Neural cell (in vitro differentiated cells): Measurements from ENCODE around the gene ASB10. TPM values are rescaled to one million over a fixed set of nuclear protein-coding genes. Genes with fewer than 3 reads are reported as not detected.

Source experiments
- H2AFZ ChIP-seq: fragments of 200-600, 300-800 bp; sonication (generic), shearing (Covaris generic); 2 replicates; pipeline ENCODE4 v1.6.0; 2014; ENCODE audit warnings: low read depth, mild to moderate bottlenecking, antibody characterized with exemption, low read length, moderate library complexity
- H3F3A ChIP-seq: fragments of 200-600 bp; shearing (Covaris generic); 2 replicates; pipeline ENCODE4 v1.6.1; 2016; ENCODE audit warnings: mild to moderate bottlenecking, moderate library complexity, mixed read lengths, antibody characterized with exemption, low read length; ENCODE audit not compliant: insufficient read depth, poor library complexity, severe bottlenecking
- H3K27ac ChIP-seq: fragments of 200-600, 300-800 bp; sonication (generic), shearing (Covaris generic); 2 replicates; pipeline ENCODE4 v1.5.1; 2014; ENCODE audit warnings: mild to moderate bottlenecking, low read length, moderate library complexity
- H3K27me3 ChIP-seq: fragments of 300-800, 200-600 bp; sonication (generic), shearing (Covaris generic); 2 replicates; pipeline ENCODE4 v1.6.0; 2014; ENCODE audit warnings: mild to moderate bottlenecking, low read depth, low read length, moderate library complexity; ENCODE audit not compliant: insufficient read depth
- H3K36me3 ChIP-seq: fragments of 300-800, 200-600 bp; sonication (generic), shearing (Covaris generic); 2 replicates; pipeline ENCODE4 v1.5.1; 2014; ENCODE audit warnings: mild to moderate bottlenecking, antibody characterized with exemption, low read length, moderate library complexity; ENCODE audit not compliant: insufficient read depth
- H3K4me2 ChIP-seq: fragments of 300-800, 200-600 bp; sonication (generic), shearing (Covaris generic); 2 replicates; pipeline ENCODE4 v1.6.0; 2014; ENCODE audit warnings: mild to moderate bottlenecking, low read length
- H3K4me3 ChIP-seq: fragments of 300-800, 200-600 bp; sonication (generic), shearing (Covaris generic); 2 replicates; pipeline ENCODE4 v1.5.1; 2014; ENCODE audit warnings: mild to moderate bottlenecking, low read length, moderate library complexity
- H3K79me2 ChIP-seq: fragments of 200-600 bp; shearing (Covaris generic); replicated peaks from 2 replicates; pipeline ENCODE4 v1.6.0; 2014; ENCODE audit warnings: mild to moderate bottlenecking, low read length, moderate library complexity; ENCODE audit not compliant: insufficient read depth
- H3K9ac ChIP-seq: fragments of 300-800, 200-600 bp; sonication (generic), shearing (Covaris generic); 2 replicates; pipeline ENCODE4 v1.6.1; 2016; ENCODE audit warnings: mild to moderate bottlenecking, low read length, mixed read lengths
- H3K9me2 ChIP-seq: fragments of 200-600 bp; shearing (Covaris generic); 2 replicates; pipeline ENCODE4 v1.6.1; 2016; ENCODE audit warnings: mild to moderate bottlenecking, low read length, mixed read lengths; ENCODE audit not compliant: insufficient read depth
- H3K9me3 ChIP-seq: fragments of 200-600, 300-800 bp; sonication (generic), shearing (Covaris generic); 2 replicates; pipeline ENCODE4 v1.6.1; 2016; ENCODE audit warnings: mild to moderate bottlenecking, mixed run types, low read length, moderate library complexity, mixed read lengths
- H4K20me1 ChIP-seq: fragments of 200-600 bp; shearing (Covaris generic); 2 replicates; pipeline ENCODE4 v1.6.1; 2016; ENCODE audit warnings: mild to moderate bottlenecking, mixed run types; ENCODE audit not compliant: insufficient read depth
- CTCF ChIP-seq: fragments of 450-650 bp; IDR thresholded peaks from 2 replicates; pipeline ENCODE4 v1.5.1; 2014; ENCODE audit warnings: antibody characterized with exemption, mild to moderate bottlenecking, moderate library complexity; ENCODE audit not compliant: poor library complexity, severe bottlenecking
- EP300 ChIP-seq: fragments of 450-650 bp; conservative IDR thresholded peaks from 2 replicates; pipeline ENCODE4 v1.6.1; 2014; ENCODE audit warnings: antibody characterized with exemption, mild to moderate bottlenecking, moderate library complexity; ENCODE audit not compliant: poor library complexity, severe bottlenecking
- MXI1 ChIP-seq: fragments of 450-650 bp; conservative IDR thresholded peaks from 2 replicates; pipeline ENCODE4 v1.6.1; 2014; ENCODE audit warnings: antibody characterized with exemption, mild to moderate bottlenecking; ENCODE audit not compliant: poor library complexity, severe bottlenecking
- POLR2AphosphoS5 ChIP-seq: IDR thresholded peaks from 2 replicates; pipeline ENCODE4 v1.6.1; 2012
- RAD21 ChIP-seq: fragments of 450-650 bp; conservative IDR thresholded peaks from 2 replicates; pipeline ENCODE4 v1.6.1; 2014; ENCODE audit warnings: antibody characterized with exemption, mild to moderate bottlenecking, moderate library complexity
- REST ChIP-seq: IDR thresholded peaks from 2 replicates; pipeline ENCODE4 v1.6.1; 2012; ENCODE audit warnings: borderline replicate concordance
- SMC3 ChIP-seq: fragments of 450-650 bp; conservative IDR thresholded peaks from 2 replicates; pipeline ENCODE4 v1.6.1; 2014; ENCODE audit warnings: antibody characterized with exemption, mild to moderate bottlenecking, moderate library complexity; ENCODE audit not compliant: poor library complexity
- TAF1 ChIP-seq: IDR thresholded peaks from 2 replicates; pipeline ENCODE4 v1.6.1; 2012; ENCODE audit warnings: low read depth
- polyA plus RNA-seq: library from polyadenylated mRNA; depleted of rRNA; stranded (reverse); fragments of >200 nt; gene quantifications from 2 replicates; pipeline ENCODE4 v1.2.3, GENCODE V29; 2014

Gene ASB10
- polyA plus RNA-seq, 1 donor from 2014 or later, result not detected

DNA sequence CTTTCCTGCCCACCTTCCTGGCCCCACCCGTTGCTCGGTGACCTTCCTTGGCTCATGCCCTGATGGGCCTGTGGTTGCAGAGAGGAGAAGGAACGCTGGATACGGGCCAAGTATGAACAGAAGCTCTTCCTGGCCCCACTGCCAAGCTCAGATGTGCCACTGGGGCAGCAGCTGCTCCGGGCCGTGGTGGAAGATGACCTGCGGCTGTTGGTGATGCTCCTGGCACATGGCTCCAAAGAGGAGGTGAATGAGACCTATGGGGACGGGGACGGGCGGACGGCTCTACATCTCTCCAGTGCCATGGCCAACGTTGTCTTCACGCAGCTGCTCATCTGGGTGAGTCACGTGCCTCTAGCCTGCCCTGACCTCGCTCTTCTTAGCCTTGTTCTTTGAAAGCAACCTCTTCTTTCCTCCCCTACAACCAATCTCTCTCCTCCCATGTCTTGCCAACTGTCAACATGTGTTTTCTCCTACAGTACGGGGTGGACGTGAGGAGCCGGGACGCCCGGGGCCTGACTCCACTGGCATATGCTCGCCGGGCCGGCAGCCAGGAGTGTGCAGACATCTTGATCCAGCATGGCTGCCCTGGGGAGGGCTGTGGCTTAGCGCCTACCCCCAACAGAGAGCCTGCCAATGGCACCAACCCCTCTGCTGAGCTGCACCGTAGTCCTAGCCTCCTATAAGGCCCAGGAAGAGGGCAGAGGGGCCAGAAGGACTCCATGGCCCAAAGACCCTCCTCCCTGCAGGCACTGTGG, 43.6 kb downstream of the ASB10 start:
- no peak overlapping the region for H3K9ac ChIP-seq
- no peaks in the 10 kb centered on the region for H3K27me3 ChIP-seq
- TF ChIP-seq MXI1, result no peak
- no peak for TF ChIP-seq POLR2AphosphoS5
- no peak for TF ChIP-seq REST
- no peak for TF ChIP-seq CTCF
- H3K4me3 ChIP-seq, result no peak overlapping the region
- H2AFZ ChIP-seq, result no peak overlapping the region
- no peaks in the 10 kb centered on the region for H3F3A ChIP-seq
- no peaks in the 10 kb centered on the region for H3K79me2 ChIP-seq
- no peaks in the 10 kb centered on the region for H3K9me3 ChIP-seq
- H3K36me3 ChIP-seq, result peaks cover 4% of the 10 kb centered on the region
- no peaks in the 10 kb centered on the region for H4K20me1 ChIP-seq
- H3K9me2 ChIP-seq, result no peaks in the 10 kb centered on the region
- no peak overlapping the region for H3K27ac ChIP-seq
- no peak overlapping the region for H3K4me2 ChIP-seq

DNA sequence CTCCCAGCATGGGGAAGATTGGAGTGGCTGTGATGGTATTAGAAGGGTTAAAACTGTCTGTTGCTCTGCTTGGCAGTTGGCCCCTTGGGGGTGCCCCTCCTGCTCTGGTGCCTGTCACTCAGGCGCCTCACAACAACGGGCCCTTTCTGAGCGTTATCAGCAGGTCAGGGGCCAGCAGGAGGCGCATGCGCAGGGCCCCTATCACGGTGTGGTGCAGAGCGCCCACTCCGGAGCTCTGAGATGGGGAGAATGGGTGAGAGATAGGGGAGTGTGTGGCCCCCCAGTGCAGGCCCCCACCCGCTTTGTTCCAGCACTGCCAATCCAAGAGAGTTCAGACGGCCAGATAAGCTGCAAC, 44.4 kb downstream of the ASB10 start:
- no peak overlapping the region for H3K9ac ChIP-seq
- H3K27me3 ChIP-seq, result no peaks in the 10 kb centered on the region
- TF ChIP-seq RAD21 (no peak), POLR2AphosphoS5 (peak; percentile 16)
- H4K20me1 ChIP-seq, result no peaks in the 10 kb centered on the region
- H3K27ac ChIP-seq, result no peak overlapping the region
- no peaks in the 10 kb centered on the region for H3F3A ChIP-seq
- H3K79me2 ChIP-seq, result no peaks in the 10 kb centered on the region
- H3K36me3 ChIP-seq, result peaks cover 4% of the 10 kb centered on the region
- H2AFZ ChIP-seq, result no peak overlapping the region
- H3K9me2 ChIP-seq, result no peaks in the 10 kb centered on the region
- no peak overlapping the region for H3K4me2 ChIP-seq
- no peaks in the 10 kb centered on the region for H3K9me3 ChIP-seq
- H3K4me3 ChIP-seq, result peak overlapping the region; percentile 23

GRCh38 chr7:151141855-151142685, 45.0 kb downstream of the ASB10 start:
- TF ChIP-seq TAF1 (no peak), SMC3 (no peak), EP300 (no peak)
- Histone ChIP-seq H3K4me2 (no peak overlapping the region), H3K9me3 (no peaks in the 10 kb centered on the region), H3K79me2 (no peaks in the 10 kb centered on the region), H3K27ac (no peak overlapping the region), H4K20me1 (no peaks in the 10 kb centered on the region), H3K9me2 (no peaks in the 10 kb centered on the region), H3K4me3 (peak overlapping the region; percentile 23), H2AFZ (no peak overlapping the region), H3K27me3 (no peaks in the 10 kb centered on the region), H3K9ac (no peak overlapping the region), H3F3A (no peaks in the 10 kb centered on the region), H3K36me3 (peaks cover 4% of the 10 kb centered on the region)
